GM21447 (cell line): ENCODE measurements around the gene MBNL1.

Source experiments
- ATAC-seq: cut with Tn5 transposase; IDR thresholded peaks from one replicate; pipeline ENCODE4 v1.9.1; 2021; ENCODE audit not compliant: unreplicated experiment

Gene MBNL1

DNA sequence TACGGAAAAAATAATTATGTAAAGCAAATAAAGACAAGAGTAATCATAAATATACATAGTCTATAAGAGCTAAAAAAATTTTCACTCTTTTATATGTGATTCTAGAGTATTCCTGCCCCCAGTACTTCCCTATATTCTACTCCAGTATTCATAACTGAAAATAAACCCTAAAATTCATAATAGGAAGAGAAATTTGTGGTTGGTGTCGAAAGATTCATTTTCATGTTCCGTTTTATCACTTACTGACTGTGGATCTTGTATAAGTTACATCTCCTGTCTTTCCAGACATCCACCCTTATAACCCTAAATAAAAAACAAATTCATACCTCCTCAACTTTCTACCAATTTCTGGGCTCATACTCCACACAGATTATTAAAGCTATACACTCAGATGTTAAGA is 16.0 kb upstream of the MBNL1 start:
- no peak for ATAC-seq

- ATAC-seq: no peak
These were observed 15.2 kb upstream of the MBNL1 start for GRCh38 chr3:152253514-152253913.

- ATAC-seq: no peak
These were observed 14.7 kb upstream of the MBNL1 start for GRCh38 chr3:152254041-152254440.

- no peak for ATAC-seq
These were observed 13.4 kb upstream of the MBNL1 start for GRCh38 chr3:152255290-152255689.

DNA sequence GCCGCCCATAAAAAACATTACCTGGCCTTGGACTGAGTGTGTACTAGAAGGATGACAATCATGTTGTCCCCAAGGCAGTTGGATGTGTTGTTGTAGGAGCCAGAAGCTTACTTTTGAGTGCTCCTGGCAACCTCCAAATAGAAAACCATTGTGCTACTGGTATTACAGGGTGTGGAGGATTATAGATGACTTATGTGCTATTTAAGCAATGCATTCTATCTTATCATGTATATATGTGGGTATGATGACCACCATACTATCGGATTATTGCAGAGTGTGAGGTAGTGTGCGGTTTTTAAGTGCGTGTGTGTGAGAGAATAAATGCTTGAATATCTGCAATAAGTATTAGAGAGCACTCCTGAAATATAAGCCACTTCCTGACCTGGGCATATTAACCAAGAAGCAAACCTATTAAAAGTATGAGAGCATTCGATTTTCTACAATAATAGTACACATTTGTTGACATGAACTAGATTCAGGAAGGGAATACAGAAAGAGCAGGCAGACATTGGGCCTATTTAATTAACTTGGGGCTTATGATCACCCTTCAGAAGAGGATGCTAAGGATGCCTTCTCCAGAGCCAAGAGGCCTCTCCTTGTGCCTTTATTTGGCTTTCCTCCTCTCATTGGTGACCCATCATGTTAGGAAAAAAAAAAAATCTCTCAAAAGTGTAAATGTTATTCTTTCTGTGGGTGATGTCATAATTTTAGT is 11.7 kb upstream of the MBNL1 start:
- no peak for ATAC-seq

- peak; percentile 77 for ATAC-seq
These were observed 11.1 kb upstream of the MBNL1 start for GRCh38 chr3:152257563-152258035.

GRCh38 chr3:152258448-152259393 is 10.0 kb upstream of the MBNL1 start:
- ATAC-seq: peak; percentile 48

- ATAC-seq: no peak
These were observed 9.3 kb upstream of the MBNL1 start for GRCh38 chr3:152259468-152259867.

GRCh38 chr3:152260026-152260425 is 8.7 kb upstream of the MBNL1 start:
- no peak for ATAC-seq

DNA sequence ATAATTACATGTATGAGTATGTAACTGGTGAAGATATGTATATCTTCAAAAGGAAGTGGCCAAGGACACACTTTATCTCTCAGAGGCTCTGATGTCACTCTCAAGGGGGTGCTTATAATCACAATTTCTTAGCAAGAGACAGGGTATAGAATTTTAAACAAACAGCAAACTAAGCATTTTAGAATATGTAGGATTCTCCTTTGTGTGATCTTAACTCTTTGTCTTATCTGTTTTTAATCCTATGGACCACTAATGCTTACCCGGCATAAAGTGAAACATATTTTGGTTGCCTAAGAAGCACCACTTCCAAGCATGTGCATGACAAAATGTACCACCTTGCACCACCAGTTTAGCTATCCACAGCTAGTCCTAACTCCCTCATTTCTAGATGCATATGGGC is 8.2 kb upstream of the MBNL1 start:
- no peak for ATAC-seq

- no peak for ATAC-seq
These were observed 7.4 kb upstream of the MBNL1 start for GRCh38 chr3:152261329-152261728.

GRCh38 chr3:152263711-152264110 is 5.0 kb upstream of the MBNL1 start:
- ATAC-seq: no peak

DNA sequence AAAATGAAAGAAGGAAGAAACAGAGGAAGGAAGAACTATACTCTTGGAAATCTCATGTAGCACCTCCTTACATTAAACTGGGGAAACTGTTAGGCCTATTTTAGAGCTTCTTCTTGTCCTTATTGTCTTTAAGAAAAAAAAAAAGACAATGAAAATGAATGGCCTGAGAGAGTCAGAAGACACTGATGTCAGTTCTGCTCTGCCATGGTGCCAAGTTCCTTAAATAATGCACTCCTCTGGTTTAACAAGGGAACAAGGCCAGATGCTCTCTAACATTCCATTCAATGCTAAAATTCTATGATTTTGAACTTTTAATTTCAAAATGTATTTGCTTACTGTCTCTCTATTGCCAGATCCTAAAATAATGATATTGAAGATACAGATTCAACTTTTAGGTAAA is 4.4 kb upstream of the MBNL1 start:
- no peak for ATAC-seq

GRCh38 chr3:152266221-152266995 is 2.3 kb upstream of the MBNL1 start:
- no peak for ATAC-seq

- ATAC-seq: no peak
These were observed 736 bp upstream of the MBNL1 start for GRCh38 chr3:152267831-152268554.

DNA sequence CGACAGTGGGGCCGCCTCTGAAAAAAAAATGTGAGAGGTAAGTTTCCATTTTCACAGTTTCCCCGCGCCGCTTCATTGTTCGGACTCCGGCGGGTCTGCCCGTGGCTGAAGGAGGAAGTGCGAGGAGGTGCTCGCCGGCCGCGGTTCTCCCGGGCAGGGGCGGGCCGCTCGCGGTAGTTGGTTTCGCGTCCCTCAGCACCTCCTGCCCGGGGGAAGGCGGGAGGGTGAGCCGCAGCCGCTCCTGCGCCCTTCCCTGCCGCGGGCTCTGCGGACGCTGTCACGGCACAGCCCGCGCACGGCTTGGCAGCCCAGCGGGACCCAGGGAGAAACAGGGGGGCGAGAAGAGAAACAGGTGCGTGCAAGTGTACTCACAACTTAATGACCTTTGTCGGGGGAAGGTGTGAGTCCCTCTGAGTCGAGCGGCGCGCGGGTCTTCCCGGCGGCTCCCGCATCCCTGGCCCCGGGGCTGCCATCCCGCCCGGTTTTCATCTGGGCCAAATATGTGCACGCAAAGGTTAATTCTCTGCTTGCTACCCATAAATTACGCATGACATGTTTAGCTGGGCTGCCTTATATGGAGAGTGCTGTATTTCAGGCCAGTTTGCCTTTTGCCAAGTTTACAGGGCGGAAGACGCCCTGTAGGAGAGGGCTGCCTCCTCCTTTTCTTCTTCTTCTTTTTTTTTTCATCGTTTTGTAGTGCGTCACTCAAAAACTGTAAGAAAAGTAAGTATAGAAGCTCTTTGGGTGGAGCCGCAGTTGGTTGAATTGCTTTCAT is 514 bp downstream of the MBNL1 start:
- peak; percentile 45 for ATAC-seq

- no peak for ATAC-seq
These were observed 1.4 kb downstream of the MBNL1 start for GRCh38 chr3:152269831-152270734.

- ATAC-seq: no peak
These were observed 2.2 kb downstream of the MBNL1 start for GRCh38 chr3:152270937-152271336.
